Caco-2 (cell line): ENCODE data around the gene GLRA3. TPM values are rescaled to one million over a fixed set of nuclear protein-coding genes. Genes with fewer than 3 reads are reported as not detected.
"Not testable (repeated sequence)": the region's sequence is repeated elsewhere in the genome, so short reads cannot be mapped to it uniquely, and the experiment has no call there.

Source experiments
- BruUV-seq: library from RNA; stranded (reverse); fragments of 400-500 nt; replicated peaks from 2 replicates; lab custom pipeline; 2021; lab: Mats Ljungman, UMichigan
- CTCF ChIA-PET: fragments of 300-600 bp; sonication (Branson Sonifier 250); formaldehyde crosslinking; loops from one replicate; lab custom pipeline; 2022; ENCODE audit warnings: antibody characterized with exemption; lab: Charles Lee
- POLR2A ChIA-PET: fragments of 300-600 bp; sonication (Branson Sonifier 250); formaldehyde crosslinking; loops from one replicate; lab custom pipeline; 2022; ENCODE audit warnings: antibody characterized with exemption; lab: Charles Lee
- DNase-seq, 2 experiments: peaks; one replicate each; pipeline versions ENCODE4 v3.0.0 to v3.0.0-alpha.2; 2020 to 2022
- H3K27me3 ChIP-seq: replicated peaks from 2 replicates; pipeline ENCODE4 v1.6.0; 2011; ENCODE audit warnings: low read length; ENCODE audit not compliant: control insufficient read depth, insufficient read depth
- H3K36me3 ChIP-seq: 2 replicates; pipeline ENCODE4 v1.5.1; 2011; ENCODE audit warnings: low read length; ENCODE audit not compliant: control insufficient read depth, insufficient read depth
- H3K4me1 ChIP-seq: fragments of 250-450 bp; sonication (Bioruptor Pico); 2 replicates; pipeline ENCODE4 v1.5.1; 2020; ENCODE audit warnings: mild to moderate bottlenecking
- H3K4me3 ChIP-seq: 2 replicates; pipeline ENCODE4 v1.5.1; 2011; ENCODE audit warnings: low read depth, mild to moderate bottlenecking, control low read depth, low read length
- H3K9me3 ChIP-seq: fragments of 250-450 bp; sonication (Bioruptor Pico); 2 replicates; pipeline ENCODE4 v1.5.1; 2020; ENCODE audit warnings: mild to moderate bottlenecking, moderate library complexity
- H3K27ac Mint-ChIP-seq: one replicate; pipeline ENCODE4 v1.8.0; 2022; ENCODE audit warnings: mixed read lengths; ENCODE audit not compliant: unreplicated experiment
- H3K27me3 Mint-ChIP-seq: one replicate; pipeline ENCODE4 v1.8.0; 2022; ENCODE audit warnings: mixed read lengths; ENCODE audit not compliant: insufficient read depth, unreplicated experiment
- H3K36me3 Mint-ChIP-seq: one replicate; pipeline ENCODE4 v1.8.0; 2022; ENCODE audit warnings: mild to moderate bottlenecking, mixed read lengths; ENCODE audit not compliant: insufficient read depth, unreplicated experiment
- H3K4me1 Mint-ChIP-seq: one replicate; pipeline ENCODE4 v1.8.0; 2022; ENCODE audit warnings: low read depth, mixed read lengths; ENCODE audit not compliant: unreplicated experiment
- H3K4me3 Mint-ChIP-seq: one replicate; pipeline ENCODE4 v1.8.0; 2022; ENCODE audit warnings: mild to moderate bottlenecking, moderate library complexity, mixed read lengths; ENCODE audit not compliant: unreplicated experiment
- H3K9me3 Mint-ChIP-seq: one replicate; pipeline ENCODE4 v1.8.0; 2022; ENCODE audit warnings: mixed read lengths; ENCODE audit not compliant: unreplicated experiment
- intact Hi-C: fragments of 100-400 bp; cut with micrococcal nuclease; formaldehyde crosslinking; loops from one replicate; pipeline ENCODE4 v1.10.0; 2022; ENCODE audit not compliant: unreplicated experiment
- total RNA-seq: library from RNA; stranded (reverse); gene quantifications from 2 replicates; pipeline ENCODE4 v1.2.3, GENCODE V29; 2022
- TF ChIP-seq, protein P1 (sequence below), 2 experiments: fragments of 200-600 bp in 1 of 2; IDR thresholded peaks; 1 replicate in 1 of 2; 2 replicates in 1 of 2; pipeline versions ENCODE4 v1.5.1 to v1.8.0; 2011 to 2022; ENCODE audit warnings: antibody characterized with exemption in 1 of 2, control low read depth in 1 of 2, inconsistent platforms in 1 of 2, low read depth in 1 of 2, low read length in 1 of 2, mild to moderate bottlenecking in 1 of 2, moderate library complexity in 1 of 2; ENCODE audit not compliant: insufficient read depth in 1 of 2, severe bottlenecking in 1 of 2, unreplicated experiment in 1 of 2

The GLRA3 gene
- total RNA-seq, 1 experiment from 2014 or later = not detected

GRCh38 chr4:174631901-174632758 lies 196.9 kb downstream of the GLRA3 start:
- Mint-ChIP-seq H3K36me3 (no peaks in the 10 kb centered on the region), H3K4me1 (peaks cover 6% of the 10 kb centered on the region), H3K9me3 (no peaks in the 10 kb centered on the region), H3K27ac (no peak overlapping the region), H3K4me3 (no peak overlapping the region), H3K27me3 (no peaks in the 10 kb centered on the region)
- ChIA-PET CTCF (interaction anchor here (0.5 to 1.5 kb wide), 7 partner anchors 14 to 743 kb away, joined by 3 to 9 read pairs (median 4); no protein-coding TSS in a partner anchor), POLR2A (interaction anchor here (0.5 kb wide), 1 partner anchor 110 kb away, joined by 3 read pairs; no protein-coding TSS in a partner anchor)
- Histone ChIP-seq H3K36me3 (no peaks in the 10 kb centered on the region), H3K9me3 (no peaks in the 10 kb centered on the region), H3K4me3 (no peak overlapping the region), H3K27me3 (no peaks in the 10 kb centered on the region), H3K4me1 (peaks cover 6% of the 10 kb centered on the region; the same call in 1 of the 2 replicates)
- TF ChIP-seq, protein P1, sequence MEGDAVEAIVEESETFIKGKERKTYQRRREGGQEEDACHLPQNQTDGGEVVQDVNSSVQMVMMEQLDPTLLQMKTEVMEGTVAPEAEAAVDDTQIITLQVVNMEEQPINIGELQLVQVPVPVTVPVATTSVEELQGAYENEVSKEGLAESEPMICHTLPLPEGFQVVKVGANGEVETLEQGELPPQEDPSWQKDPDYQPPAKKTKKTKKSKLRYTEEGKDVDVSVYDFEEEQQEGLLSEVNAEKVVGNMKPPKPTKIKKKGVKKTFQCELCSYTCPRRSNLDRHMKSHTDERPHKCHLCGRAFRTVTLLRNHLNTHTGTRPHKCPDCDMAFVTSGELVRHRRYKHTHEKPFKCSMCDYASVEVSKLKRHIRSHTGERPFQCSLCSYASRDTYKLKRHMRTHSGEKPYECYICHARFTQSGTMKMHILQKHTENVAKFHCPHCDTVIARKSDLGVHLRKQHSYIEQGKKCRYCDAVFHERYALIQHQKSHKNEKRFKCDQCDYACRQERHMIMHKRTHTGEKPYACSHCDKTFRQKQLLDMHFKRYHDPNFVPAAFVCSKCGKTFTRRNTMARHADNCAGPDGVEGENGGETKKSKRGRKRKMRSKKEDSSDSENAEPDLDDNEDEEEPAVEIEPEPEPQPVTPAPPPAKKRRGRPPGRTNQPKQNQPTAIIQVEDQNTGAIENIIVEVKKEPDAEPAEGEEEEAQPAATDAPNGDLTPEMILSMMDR (IDR thresholded peaks at IDR 0.05; ENCODE audit: insufficient read depth in 1 of 2, low read depth in 1 of 2, low read length in 1 of 2, severe bottlenecking in 1 of 2, unreplicated experiment in 1 of 2) = peak; percentile 69 to 85
- peak in 1 of 2 experiments; percentile 44 for DNase-seq
- BruUV-seq = no TSS peak
- intact Hi-C loops = loop anchor here (1.0 to 2.0 kb wide), 7 partner anchors 83 to 410 kb away; partner anchors contain the start of gene HPGD

GRCh38 chr4:174629907-174630450 lies 199.1 kb downstream of the GLRA3 start:
- intact Hi-C loops, H3K9me3 Mint-ChIP-seq, H3K27me3 ChIP-seq, H3K27ac Mint-ChIP-seq, H3K4me3 ChIP-seq, H3K27me3 Mint-ChIP-seq, DNase-seq, H3K4me3 Mint-ChIP-seq, H3K36me3 Mint-ChIP-seq, BruUV-seq, H3K36me3 ChIP-seq, POLR2A ChIA-PET, CTCF ChIA-PET, H3K9me3 ChIP-seq: not testable (repeated sequence)
- peaks cover 10% of the 10 kb centered on the region for H3K4me1 Mint-ChIP-seq
- H3K4me1 ChIP-seq = peaks cover 16% of the 10 kb centered on the region

GRCh38 chr4:174629265-174629664 lies 199.8 kb downstream of the GLRA3 start:
- ChIA-PET CTCF (no interaction called here), POLR2A (no interaction called here)
- Mint-ChIP-seq H3K27ac (no peak overlapping the region), H3K4me1 (peaks cover 7% of the 10 kb centered on the region), H3K4me3 (no peak overlapping the region), H3K9me3 (no peaks in the 10 kb centered on the region), H3K36me3 (no peaks in the 10 kb centered on the region), H3K27me3 (no peaks in the 10 kb centered on the region)
- Histone ChIP-seq H3K4me3 (no peak overlapping the region), H3K36me3 (no peaks in the 10 kb centered on the region), H3K27me3 (no peaks in the 10 kb centered on the region), H3K9me3 (no peaks in the 10 kb centered on the region), H3K4me1 (peaks cover 16% of the 10 kb centered on the region)
- TF ChIP-seq, protein P1 (IDR thresholded peaks at IDR 0.05; ENCODE audit: insufficient read depth in 1 of 2, low read depth in 1 of 2, low read length in 1 of 2, severe bottlenecking in 1 of 2, unreplicated experiment in 1 of 2) = no peak
- intact Hi-C loops = no loop called here
- BruUV-seq = no TSS peak
- no peak for DNase-seq
